Mesenteric fat pad (tissue), 1 donor: ENCODE results near the gene OR11L1. TPM values are rescaled to one million over a fixed set of nuclear protein-coding genes. Genes with fewer than 3 reads are reported as not detected.

Experiments
- DNase-seq: peaks from one replicate; pipeline ENCODE4 v3.0.0-alpha.2; 2020; ENCODE audit warnings: low spot score
- total RNA-seq: library from RNA; stranded (reverse); fragmentation: NEBNext Ultra II Directional; extraction: Animal tissue kit (Norgen Biotek cat#: 25700); gene quantifications from one replicate; pipeline ENCODE4 v1.2.1, GENCODE V29; 2021
- donor health status: DM: yes; HTN: yes; CAD: no.

The OR11L1 gene
- total RNA-seq, 1 donor from 2014 or later, result not detected

DNA sequence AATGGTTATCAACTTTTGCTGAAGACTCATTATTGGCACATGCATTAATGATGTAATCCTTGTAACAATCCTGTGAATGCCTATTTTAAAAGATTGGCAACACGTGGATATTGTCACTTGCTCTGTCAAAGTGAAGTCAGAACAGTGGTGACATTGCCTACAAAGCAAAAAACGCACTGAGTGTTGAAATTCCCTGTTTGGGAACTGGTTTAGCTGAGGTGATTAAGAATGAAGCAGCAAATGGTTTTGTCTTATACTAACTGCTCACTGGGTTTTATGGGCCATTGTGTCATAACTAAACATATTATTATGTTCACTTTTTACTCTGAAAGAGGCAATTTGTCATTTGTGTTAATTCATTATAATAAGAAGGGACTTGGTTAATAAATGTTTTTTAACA, 29.1 kb downstream of the OR11L1 start:
- DNase-seq, result no peak

DNA sequence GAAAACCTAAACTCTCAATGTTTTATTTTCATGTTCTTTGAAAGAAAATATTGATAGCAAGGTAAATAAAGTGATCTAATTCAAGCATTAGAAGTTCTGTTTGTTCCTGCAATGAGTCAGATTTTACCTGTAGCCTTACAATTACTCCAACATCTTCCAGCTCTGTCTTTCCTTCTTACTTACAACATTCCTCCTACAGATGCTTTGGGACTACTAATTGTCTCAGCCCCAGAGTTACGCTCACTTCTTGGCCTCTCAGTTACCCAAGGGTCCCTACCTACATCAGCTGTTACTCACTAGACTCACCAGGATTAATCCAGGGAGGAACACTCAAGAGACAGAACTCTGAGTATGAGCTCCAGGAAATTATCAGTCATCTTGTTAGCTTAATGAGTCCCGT, 44.2 kb downstream of the OR11L1 start:
- DNase-seq, result no peak

Other genes starting within 250 kb of the OR11L1 start
- gene OR2G3, start 236.3 kb downstream of the OR11L1 start, total RNA-seq, result not detected
- gene OR13G1, start 162.2 kb downstream of the OR11L1 start, total RNA-seq, result not detected
- gene OR6F1, start 125.2 kb downstream of the OR11L1 start, total RNA-seq, result not detected
- gene OR14K1, start 103.3 kb downstream of the OR11L1 start, total RNA-seq, result not detected
- not detected for gene OR14A2, start 93.8 kb downstream of the OR11L1 start, total RNA-seq
- not detected for gene OR1C1, start 81.3 kb downstream of the OR11L1 start, total RNA-seq
- not detected for gene OR14A16, start 17.8 kb downstream of the OR11L1 start, total RNA-seq
- 0.96 TPM for gene TRIM58, start 15.3 kb upstream of the OR11L1 start, total RNA-seq
- gene OR2W3, start 53.7 kb upstream of the OR11L1 start, total RNA-seq, result not detected
- gene OR2T8, start 78.4 kb upstream of the OR11L1 start, total RNA-seq, result not detected
- gene OR2AJ1, start 83.0 kb upstream of the OR11L1 start, total RNA-seq, result not detected
- gene OR2L8, start 107.0 kb upstream of the OR11L1 start, total RNA-seq, result not detected
- gene OR2AK2, start 123.3 kb upstream of the OR11L1 start, total RNA-seq, result not detected
- gene OR2L5, start 171.8 kb upstream of the OR11L1 start, total RNA-seq, result not detected
- gene OR2L2, start 188.2 kb upstream of the OR11L1 start, total RNA-seq, result 0.10 TPM
- not detected for gene OR2L3, start 204.9 kb upstream of the OR11L1 start, total RNA-seq